Karpas-422 (cell line): ENCODE results near the gene SYNJ2. TPM values are rescaled to one million over a fixed set of nuclear protein-coding genes. Genes with fewer than 3 reads are reported as not detected.

Experiments
- DNase-seq: peaks from one replicate; pipeline ENCODE4 v3.0.0-alpha.2; 2015
- H2AFZ ChIP-seq: fragments of 200-600 bp; sonication (generic); 2 replicates; pipeline ENCODE4 v1.6.1; 2014; ENCODE audit warnings: antibody characterized with exemption, low read length, mixed read lengths
- H3K27ac ChIP-seq: fragments of 200-600 bp; sonication (generic); 2 replicates; pipeline ENCODE4 v1.5.1; 2014; ENCODE audit warnings: mild to moderate bottlenecking, low read length, moderate library complexity
- H3K27me3 ChIP-seq: fragments of 200-600 bp; sonication (generic); 2 replicates; pipeline ENCODE4 v1.6.1; 2014; ENCODE audit warnings: low read length, mixed read lengths
- H3K36me3 ChIP-seq: fragments of 200-600 bp; sonication (generic); 2 replicates; pipeline ENCODE4 v1.6.1; 2014; ENCODE audit warnings: low read length, mixed read lengths; ENCODE audit not compliant: insufficient read depth
- H3K4me1 ChIP-seq: fragments of 200-600 bp; sonication (generic); 2 replicates; pipeline ENCODE4 v1.6.1; 2014; ENCODE audit warnings: mild to moderate bottlenecking, low read length, mixed read lengths
- H3K4me2 ChIP-seq: fragments of 200-600 bp; sonication (generic); 2 replicates; pipeline ENCODE4 v1.6.1; 2014; ENCODE audit warnings: low read length, low read depth, mild to moderate bottlenecking; ENCODE audit not compliant: poor library complexity, severe bottlenecking
- H3K4me3 ChIP-seq: fragments of 200-600 bp; sonication (generic); 2 replicates; pipeline ENCODE4 v1.5.1; 2014; ENCODE audit warnings: mild to moderate bottlenecking, antibody characterized with exemption, low read length, mixed read lengths
- H3K79me2 ChIP-seq: fragments of 200-600 bp; sonication (generic); 2 replicates; pipeline ENCODE4 v1.6.1; 2014; ENCODE audit warnings: mild to moderate bottlenecking, low read length, mixed read lengths
- H3K9ac ChIP-seq: fragments of 200-600 bp; sonication (generic); 2 replicates; pipeline ENCODE4 v1.6.0; 2014; ENCODE audit warnings: low read length
- H3K9me2 ChIP-seq: fragments of 200-600 bp; sonication (generic), shearing (Covaris generic); replicated peaks from 2 replicates; pipeline ENCODE4 v1.6.0; 2014; ENCODE audit warnings: mild to moderate bottlenecking, low read length, moderate library complexity; ENCODE audit not compliant: insufficient read depth
- H3K9me3 ChIP-seq: fragments of 300-700, 200-600 bp; sonication (generic); 2 replicates; pipeline ENCODE4 v1.6.1; 2014; ENCODE audit warnings: low read length, mixed read lengths
- H4K20me1 ChIP-seq: fragments of 200-600 bp; sonication (generic); 2 replicates; pipeline ENCODE4 v1.6.1; 2014; ENCODE audit warnings: mild to moderate bottlenecking, antibody characterized with exemption, low read length, low read depth; ENCODE audit not compliant: insufficient read depth
- total RNA-seq: library from RNA; depleted of rRNA; stranded (reverse); fragments of >200 nt; shearing (Covaris generic); gene quantifications from 2 replicates; pipeline ENCODE4 v1.2.3, GENCODE V29; 2014; ENCODE audit warnings: low replicate concordance

SYNJ2 gene
- total RNA-seq, 1 experiment from 2014 or later = 0.04 TPM

GRCh38 chr6:158020811-158021210 is 39.1 kb downstream of the SYNJ2 start:
- DNase-seq = no peak
- H2AFZ ChIP-seq = no peak overlapping the region
- no peaks in the 10 kb centered on the region for H3K9me3 ChIP-seq
- H3K27ac ChIP-seq = no peak overlapping the region
- no peak overlapping the region for H3K4me3 ChIP-seq
- no peaks in the 10 kb centered on the region for H4K20me1 ChIP-seq
- no peaks in the 10 kb centered on the region for H3K79me2 ChIP-seq
- no peaks in the 10 kb centered on the region for H3K4me1 ChIP-seq
- no peaks in the 10 kb centered on the region for H3K27me3 ChIP-seq
- H3K9me2 ChIP-seq = no peaks in the 10 kb centered on the region
- H3K4me2 ChIP-seq = no peak overlapping the region
- H3K9ac ChIP-seq = no peak overlapping the region
- no peaks in the 10 kb centered on the region for H3K36me3 ChIP-seq

DNA sequence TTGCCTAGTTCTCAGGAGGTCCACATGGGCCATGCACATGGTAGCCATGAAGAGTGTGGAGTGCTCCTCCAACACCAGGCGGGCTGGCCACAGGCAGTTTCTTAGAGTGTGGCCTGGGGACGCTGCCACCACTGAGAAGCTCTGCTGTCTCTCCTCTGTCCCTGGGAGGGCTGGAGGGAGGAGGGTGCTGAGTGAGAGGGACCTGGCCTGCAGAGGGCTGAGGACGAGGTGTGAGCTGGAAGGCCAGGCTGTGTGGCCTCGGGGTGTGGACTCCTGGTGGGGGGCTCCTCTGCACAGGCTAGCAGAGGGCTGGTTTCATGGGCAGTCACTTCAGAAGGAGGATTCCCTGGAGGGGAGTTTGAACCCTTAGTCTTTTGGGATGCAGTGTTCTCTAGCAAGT is 39.7 kb downstream of the SYNJ2 start:
- H4K20me1 ChIP-seq = no peaks in the 10 kb centered on the region
- no peaks in the 10 kb centered on the region for H3K4me1 ChIP-seq
- H3K4me2 ChIP-seq = no peak overlapping the region
- DNase-seq = no peak
- no peaks in the 10 kb centered on the region for H3K9me3 ChIP-seq
- H3K79me2 ChIP-seq = no peaks in the 10 kb centered on the region
- no peak overlapping the region for H2AFZ ChIP-seq
- no peaks in the 10 kb centered on the region for H3K9me2 ChIP-seq
- no peak overlapping the region for H3K4me3 ChIP-seq
- no peaks in the 10 kb centered on the region for H3K27me3 ChIP-seq
- no peak overlapping the region for H3K9ac ChIP-seq
- H3K36me3 ChIP-seq = no peaks in the 10 kb centered on the region
- H3K27ac ChIP-seq = no peak overlapping the region

- Histone ChIP-seq H3K9ac (no peak overlapping the region), H3K36me3 (no peaks in the 10 kb centered on the region), H3K27me3 (no peaks in the 10 kb centered on the region), H2AFZ (no peak overlapping the region), H3K4me2 (no peak overlapping the region), H3K9me3 (no peaks in the 10 kb centered on the region), H4K20me1 (no peaks in the 10 kb centered on the region), H3K79me2 (no peaks in the 10 kb centered on the region), H3K9me2 (no peaks in the 10 kb centered on the region), H3K27ac (no peak overlapping the region), H3K4me1 (no peaks in the 10 kb centered on the region), H3K4me3 (no peak overlapping the region)
- no peak for DNase-seq
Measured at GRCh38 chr6:158021814-158022748, 40.4 kb downstream of the SYNJ2 start.

DNA sequence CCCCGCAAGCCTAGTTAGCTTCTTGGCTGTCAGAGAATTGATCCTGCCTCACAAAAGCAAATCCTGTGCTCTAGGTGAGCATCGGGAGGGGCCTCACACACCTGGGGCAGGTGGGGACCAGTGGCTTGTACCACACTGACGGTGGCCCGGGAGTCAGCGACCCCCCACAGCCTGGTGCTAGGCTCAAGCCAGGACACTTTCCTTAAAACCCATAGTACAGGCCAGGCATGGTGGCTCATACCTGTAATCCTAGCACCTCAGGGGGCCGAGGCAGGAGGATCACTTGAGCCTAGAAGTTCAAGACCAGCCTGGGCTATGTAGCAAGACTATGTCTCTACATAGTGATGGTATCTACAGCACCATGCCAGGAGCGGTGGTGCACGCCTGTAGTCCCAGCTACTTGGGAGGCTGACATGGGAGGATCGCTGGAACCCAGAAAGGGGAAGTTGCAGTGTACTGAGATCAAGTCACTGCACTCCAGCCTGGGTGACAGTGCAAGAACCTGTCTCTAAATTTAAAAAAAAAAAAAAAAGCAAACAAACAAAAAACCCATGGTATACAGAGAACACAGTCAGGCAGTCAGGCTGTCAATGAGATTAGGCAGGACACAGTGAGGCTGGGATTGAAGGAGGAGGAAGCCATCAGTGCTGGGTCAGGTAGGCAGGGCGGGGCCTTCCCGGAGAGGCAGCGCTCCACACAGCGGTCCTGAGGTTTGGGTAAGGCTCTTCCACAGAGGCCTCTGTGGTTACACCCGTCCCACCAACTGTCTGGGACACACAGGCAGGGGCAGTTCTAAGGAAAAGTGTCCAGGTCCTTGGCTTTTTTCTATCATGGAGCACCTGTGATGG is 41.3 kb downstream of the SYNJ2 start:
- no peaks in the 10 kb centered on the region for H3K79me2 ChIP-seq
- no peaks in the 10 kb centered on the region for H3K9me3 ChIP-seq
- H3K27me3 ChIP-seq = no peaks in the 10 kb centered on the region
- H3K4me1 ChIP-seq = no peaks in the 10 kb centered on the region
- H2AFZ ChIP-seq = no peak overlapping the region
- no peak overlapping the region for H3K27ac ChIP-seq
- H3K36me3 ChIP-seq = no peaks in the 10 kb centered on the region
- H3K4me3 ChIP-seq = no peak overlapping the region
- H4K20me1 ChIP-seq = no peaks in the 10 kb centered on the region
- H3K9me2 ChIP-seq = no peaks in the 10 kb centered on the region
- no peak overlapping the region for H3K4me2 ChIP-seq
- no peak overlapping the region for H3K9ac ChIP-seq
- DNase-seq = no peak

- H3K9me2 ChIP-seq = no peaks in the 10 kb centered on the region
- H2AFZ ChIP-seq = no peak overlapping the region
- no peak overlapping the region for H3K4me3 ChIP-seq
- no peaks in the 10 kb centered on the region for H4K20me1 ChIP-seq
- H3K4me2 ChIP-seq = no peak overlapping the region
- H3K27ac ChIP-seq = no peak overlapping the region
- H3K79me2 ChIP-seq = no peaks in the 10 kb centered on the region
- H3K9ac ChIP-seq = no peak overlapping the region
- no peaks in the 10 kb centered on the region for H3K27me3 ChIP-seq
- H3K36me3 ChIP-seq = no peaks in the 10 kb centered on the region
- no peak for DNase-seq
- no peaks in the 10 kb centered on the region for H3K4me1 ChIP-seq
- no peaks in the 10 kb centered on the region for H3K9me3 ChIP-seq
Measured at GRCh38 chr6:158023597-158023939, 41.9 kb downstream of the SYNJ2 start.

DNA sequence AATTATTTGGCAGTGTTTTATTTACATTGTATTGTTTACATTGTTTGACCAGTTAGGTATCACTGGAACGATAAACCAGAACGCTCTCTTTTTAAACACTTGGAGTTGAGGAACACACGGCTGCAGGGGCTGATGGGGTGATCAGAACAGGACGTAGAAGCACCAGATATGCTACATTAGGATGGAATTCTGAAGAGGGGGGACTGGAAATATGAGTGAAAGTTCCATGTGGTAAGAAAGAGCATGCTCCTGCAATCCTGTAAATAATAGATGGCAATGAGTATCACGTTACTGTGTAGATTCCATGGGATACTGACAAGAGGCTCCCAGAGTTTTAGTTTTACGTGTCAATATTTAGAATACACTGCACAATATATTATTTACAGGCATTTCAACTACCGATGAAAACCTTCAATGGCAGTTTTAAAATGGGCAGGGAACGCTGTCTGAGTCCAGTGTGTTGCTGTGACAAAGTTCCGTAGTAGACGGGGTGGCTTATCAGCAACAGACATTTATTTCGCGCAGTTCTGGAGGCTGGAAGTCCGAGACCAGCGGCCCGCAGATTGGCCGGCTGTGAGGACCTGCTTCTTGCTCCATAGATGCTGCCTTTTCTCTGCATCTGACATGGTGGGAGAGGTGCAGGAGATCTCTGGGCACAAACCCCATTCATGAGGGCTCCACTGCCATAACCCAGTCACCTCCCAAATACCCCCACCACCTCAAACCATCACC is 43.1 kb downstream of the SYNJ2 start:
- Histone ChIP-seq H4K20me1 (no peaks in the 10 kb centered on the region), H3K36me3 (no peaks in the 10 kb centered on the region), H3K4me1 (no peaks in the 10 kb centered on the region), H3K79me2 (no peaks in the 10 kb centered on the region), H3K27me3 (no peaks in the 10 kb centered on the region), H3K9me2 (no peaks in the 10 kb centered on the region), H3K4me3 (no peak overlapping the region), H3K9ac (no peak overlapping the region), H3K4me2 (no peak overlapping the region), H3K27ac (no peak overlapping the region), H2AFZ (no peak overlapping the region), H3K9me3 (no peaks in the 10 kb centered on the region)
- DNase-seq = no peak

GRCh38 chr6:158026054-158026900 is 44.6 kb downstream of the SYNJ2 start:
- Histone ChIP-seq H3K79me2 (no peaks in the 10 kb centered on the region), H4K20me1 (no peaks in the 10 kb centered on the region), H3K9ac (no peak overlapping the region), H3K9me2 (no peaks in the 10 kb centered on the region), H3K27ac (no peak overlapping the region), H3K36me3 (no peaks in the 10 kb centered on the region), H2AFZ (no peak overlapping the region), H3K4me3 (no peak overlapping the region), H3K9me3 (no peaks in the 10 kb centered on the region), H3K4me2 (no peak overlapping the region), H3K4me1 (no peaks in the 10 kb centered on the region), H3K27me3 (no peaks in the 10 kb centered on the region)
- DNase-seq = peak; percentile 76
